Cardiac fibroblast (primary cell): Measurements from ENCODE around the gene LIN52.

Experiments used
- DNase-seq, 2 donors: peaks; one replicate each; pipeline versions ENCODE4 v3.0.0 to v3.0.0-alpha.2; 2010; ENCODE audit warnings: low read depth in 2 of 2
- H3K4me3 ChIP-seq, 2 donors: replicated peaks in 1 of 2; 1 replicate in 1 of 2; 2 replicates in 1 of 2; pipeline ENCODE4 v1.5.1; 2011; ENCODE audit warnings: low read depth in 2 of 2, low read length in 2 of 2, mild to moderate bottlenecking in 2 of 2, moderate library complexity in 1 of 2
- CTCF ChIP-seq: IDR thresholded peaks from one replicate; pipeline ENCODE4 v1.5.1; 2011; ENCODE audit warnings: low read depth, mild to moderate bottlenecking, low read length, inconsistent platforms

LIN52 gene

GRCh38 chr14:74221741-74222140 lies 137.0 kb downstream of the LIN52 start:
- H3K4me3 ChIP-seq, result no peak overlapping the region
- no peak for TF ChIP-seq CTCF
- no peak for DNase-seq

GRCh38 chr14:74223016-74223415 lies 138.3 kb downstream of the LIN52 start:
- DNase-seq, result no peak
- no peak overlapping the region for H3K4me3 ChIP-seq
- no peak for TF ChIP-seq CTCF

- no peak for DNase-seq
- TF ChIP-seq CTCF, result no peak
- no peak overlapping the region for H3K4me3 ChIP-seq
Measured at GRCh38 chr14:74231784-74232183, 147.0 kb downstream of the LIN52 start.

GRCh38 chr14:74235017-74235416 lies 150.3 kb downstream of the LIN52 start:
- no peak for DNase-seq
- H3K4me3 ChIP-seq, result no peak overlapping the region
- no peak for TF ChIP-seq CTCF

GRCh38 chr14:74237441-74237840 lies 152.7 kb downstream of the LIN52 start:
- H3K4me3 ChIP-seq, result no peak overlapping the region
- no peak for DNase-seq
- TF ChIP-seq CTCF, result no peak

GRCh38 chr14:74238974-74239847 lies 154.5 kb downstream of the LIN52 start, which contains the start of gene VSX2:
TSS of gene VSX2 (plus strand) at chr14:74239449. CDS start at chr14:74239562, 113 bp downstream.
- no peak for DNase-seq
- no peak within 1 kb of the TSS for H3K4me3 ChIP-seq
- TF ChIP-seq CTCF, result no peak
